Measurements from ENCODE around the gene TMC6.
"Not testable (repeated sequence)": the region's sequence is repeated elsewhere in the genome, so short reads cannot be mapped to it uniquely, and the experiment has no call there.

Gene TMC6

DNA sequence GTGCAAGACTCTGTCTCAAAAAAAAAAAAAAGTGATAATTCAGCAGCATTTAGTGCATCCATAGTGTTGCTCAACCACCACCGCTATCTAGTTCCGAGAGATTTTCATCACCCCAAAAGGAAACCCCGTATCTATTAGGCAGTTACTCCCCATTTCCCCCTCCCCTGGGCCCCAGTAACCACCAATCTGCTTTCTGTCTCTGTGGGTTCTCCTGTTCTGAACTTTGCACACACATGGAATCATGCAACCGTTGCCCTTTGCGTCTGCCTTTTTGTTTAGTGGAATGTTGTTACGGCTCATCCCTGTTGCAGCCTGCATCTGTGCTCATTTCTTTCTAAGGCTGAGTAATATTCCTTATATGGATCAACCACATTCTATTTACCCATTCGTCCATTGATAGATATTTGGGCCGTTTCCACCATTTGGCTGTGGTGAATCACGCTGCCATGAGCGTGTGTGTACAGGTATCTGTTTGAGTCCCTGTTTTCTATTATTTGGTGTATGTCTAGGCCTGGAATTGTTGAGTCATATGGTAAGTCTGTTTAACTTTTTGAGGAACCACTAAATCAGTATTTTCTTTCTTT, 31.1 kb upstream of the TMC6 start:
- DNase-seq (ENCODE audit: low spot score) (no peak), FAIRE-seq (no peak)

DNA sequence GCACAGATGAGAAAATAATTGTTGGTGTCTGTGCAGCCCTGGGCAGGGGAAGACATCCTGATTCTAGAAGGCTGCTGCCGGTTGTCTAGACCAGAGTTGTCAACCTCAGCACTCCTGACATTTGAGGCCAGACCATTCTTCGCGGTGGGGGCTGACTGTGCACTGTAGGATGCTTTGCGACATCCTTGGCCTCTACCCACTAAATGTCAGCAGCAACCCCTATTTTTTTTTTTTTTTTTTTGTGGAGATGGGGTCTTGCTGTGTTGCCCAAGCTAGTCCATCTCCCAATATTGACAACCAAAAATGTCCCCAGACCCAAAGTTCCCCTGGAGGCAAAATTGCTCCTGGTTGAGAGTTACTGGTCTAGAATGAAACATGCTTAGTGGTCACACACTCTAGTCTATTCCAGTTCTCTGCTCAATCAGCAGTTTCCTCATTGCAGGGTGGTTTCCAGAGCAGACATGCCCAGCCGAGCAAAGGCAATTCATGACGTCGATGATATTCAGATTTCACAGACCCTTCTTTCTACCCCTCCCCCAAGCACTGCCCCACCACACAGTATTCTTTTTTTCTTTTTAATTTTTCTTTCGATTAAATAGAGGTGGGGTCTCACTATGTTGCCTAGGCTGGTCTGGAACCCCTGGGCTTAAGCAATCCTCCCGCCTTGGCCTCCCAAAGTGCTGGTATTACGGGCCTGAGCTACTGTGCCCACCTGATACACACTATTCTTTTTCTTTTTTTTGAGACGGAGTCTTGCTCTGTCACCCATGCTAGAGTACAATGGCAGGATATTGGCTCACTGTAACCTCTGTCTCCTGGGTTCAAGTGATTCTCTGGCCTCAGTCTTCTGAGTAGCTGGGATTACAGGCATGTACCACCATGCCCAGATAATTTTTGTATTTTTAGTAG, 26.6 kb upstream of the TMC6 start:
- FAIRE-seq, result no peak

DNA sequence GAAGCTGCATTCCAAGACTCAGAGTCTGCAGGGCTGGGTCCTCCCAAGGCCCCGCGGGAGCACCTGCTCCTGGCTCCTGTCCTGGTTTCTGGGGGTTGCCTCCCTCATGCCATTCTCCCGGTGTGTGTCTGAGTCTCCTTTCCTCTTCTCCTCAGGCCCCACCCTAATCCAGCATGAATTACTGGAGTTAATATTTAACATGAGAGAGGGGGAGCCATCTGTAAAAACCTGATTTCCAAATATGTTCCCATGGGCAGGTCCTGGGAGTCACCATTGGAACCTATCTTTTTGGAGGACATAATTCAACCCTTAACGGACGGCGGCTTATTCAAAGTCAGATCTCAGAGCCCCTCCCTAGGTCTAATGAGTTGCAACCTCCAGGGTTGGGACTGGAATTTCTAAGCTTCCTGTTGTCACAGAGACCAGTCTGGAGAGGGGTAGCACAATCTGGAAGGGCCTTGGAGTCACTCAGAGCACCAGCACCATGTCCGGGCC, 23.0 kb upstream of the TMC6 start:
- FAIRE-seq (no peak), DNase-seq (ENCODE audit: low spot score) (no peak)

More for the DNA sequence above, 26.6 kb upstream of the TMC6 start:
- DNase-seq (ENCODE audit: low spot score), result no peak

DNA sequence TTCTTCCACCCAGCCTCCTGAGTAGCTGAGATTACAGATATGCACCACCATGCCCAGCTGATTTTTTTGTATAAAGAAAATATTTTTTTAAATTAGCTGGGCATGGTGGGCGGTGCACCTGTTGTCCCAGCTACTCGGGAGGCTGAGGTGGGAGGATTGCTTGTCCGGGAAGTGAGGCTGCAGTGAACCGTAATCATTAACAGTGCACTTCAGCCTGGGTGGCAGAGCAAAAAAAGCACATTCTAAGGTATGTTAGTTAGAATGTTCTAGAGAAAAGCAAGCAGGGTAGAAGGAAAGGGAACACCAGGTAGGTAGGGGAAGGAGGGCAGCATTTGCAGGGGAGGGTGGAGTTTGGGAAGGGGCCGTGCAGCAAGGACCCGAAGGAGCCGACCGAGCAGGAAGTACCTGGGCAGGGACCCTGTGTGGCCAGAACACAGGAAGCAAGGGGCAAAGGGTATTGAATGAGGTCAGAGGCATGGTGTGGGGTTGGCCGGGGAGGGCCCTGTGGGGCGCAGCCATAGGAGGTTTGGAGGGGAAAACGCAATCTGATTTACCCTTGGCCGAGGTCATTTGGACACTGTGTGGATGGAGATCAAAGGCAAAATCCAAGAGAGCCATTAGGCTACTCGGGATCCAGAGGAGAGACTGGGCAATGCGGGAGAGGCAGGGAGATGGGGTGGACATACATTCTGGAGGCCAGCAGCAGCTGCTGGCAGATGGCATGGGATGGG, 19.9 kb upstream of the TMC6 start:
- FAIRE-seq, result no peak

DNA sequence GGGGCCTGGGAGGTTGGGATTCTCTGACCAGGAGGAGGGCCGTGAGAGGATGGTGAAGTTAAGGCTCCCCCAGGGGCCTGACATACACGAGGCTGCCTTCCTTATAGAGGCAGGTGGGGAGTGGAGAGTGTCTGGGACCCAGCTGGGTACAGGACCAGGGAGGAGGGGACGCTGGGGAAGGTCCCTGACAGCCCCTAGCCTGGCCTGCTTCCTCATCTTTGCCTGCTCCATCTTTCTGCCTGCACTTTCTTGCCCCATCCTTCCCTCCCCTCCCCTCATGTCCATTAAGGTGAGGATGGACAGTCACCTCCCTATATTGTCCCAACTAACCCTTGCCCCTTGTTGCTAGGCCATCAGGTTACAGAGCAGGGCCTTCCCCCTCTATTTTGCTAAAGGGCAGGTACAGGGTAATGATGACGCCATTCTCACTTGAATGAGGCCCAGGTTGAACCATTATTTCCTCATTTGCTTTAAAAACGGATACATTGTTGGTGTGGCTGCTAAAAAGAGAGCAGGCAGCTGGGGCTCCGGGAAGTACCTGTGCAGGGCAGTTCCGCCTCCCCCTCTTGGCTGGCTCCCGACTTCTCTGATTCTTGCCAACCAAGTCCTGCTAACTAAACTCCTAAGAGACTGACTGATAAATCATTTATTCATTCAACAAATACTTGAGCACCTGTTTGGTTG, 18.9 kb upstream of the TMC6 start:
- no peak for FAIRE-seq
- DNase-seq (ENCODE audit: low spot score), result no peak

More for the DNA sequence above, 19.9 kb upstream of the TMC6 start:
- DNase-seq (ENCODE audit: low spot score), result no peak

DNA sequence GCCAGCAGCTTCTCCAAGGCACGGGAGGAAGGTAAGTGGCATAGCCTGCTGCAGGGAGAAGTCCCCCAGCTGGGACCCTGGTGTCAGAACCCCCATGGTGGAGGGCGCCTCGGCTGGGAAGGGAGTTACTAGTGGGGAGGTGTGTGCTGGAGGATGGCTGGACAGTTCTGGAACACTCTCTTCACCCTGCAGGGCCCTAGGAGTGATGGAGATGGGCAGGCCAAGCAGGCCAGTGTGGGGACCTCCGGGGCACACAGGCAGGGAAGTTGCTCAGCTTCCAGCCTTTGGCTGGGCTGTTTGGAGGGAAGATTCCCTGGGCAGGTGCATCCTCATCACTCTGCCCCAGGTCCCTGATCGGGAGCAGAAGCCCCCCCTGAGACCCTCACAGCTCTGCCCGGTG, 18.3 kb upstream of the TMC6 start:
- DNase-seq (ENCODE audit: low spot score) (no peak), FAIRE-seq (no peak)

DNA sequence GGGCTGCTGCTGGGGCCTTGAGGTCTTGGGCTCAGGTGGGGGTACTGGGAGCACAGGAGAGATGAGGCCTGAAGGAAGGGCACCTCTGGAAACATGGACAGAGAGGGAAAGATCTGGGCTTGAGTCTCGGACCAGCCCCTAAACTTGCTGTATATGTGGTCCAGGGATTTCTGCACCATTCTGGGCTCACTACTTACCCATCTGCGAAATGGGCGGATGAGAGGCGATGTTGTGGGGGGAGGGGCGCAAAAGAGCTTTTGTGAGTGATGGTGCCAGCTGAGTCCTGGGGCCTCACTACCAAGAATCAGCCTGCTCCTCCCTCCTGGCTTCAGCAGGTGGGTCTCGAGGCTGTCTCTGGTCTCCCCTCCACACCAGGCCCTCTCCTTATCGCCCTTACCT, 17.9 kb upstream of the TMC6 start:
- FAIRE-seq, result no peak
- DNase-seq (ENCODE audit: low spot score), result no peak

DNA sequence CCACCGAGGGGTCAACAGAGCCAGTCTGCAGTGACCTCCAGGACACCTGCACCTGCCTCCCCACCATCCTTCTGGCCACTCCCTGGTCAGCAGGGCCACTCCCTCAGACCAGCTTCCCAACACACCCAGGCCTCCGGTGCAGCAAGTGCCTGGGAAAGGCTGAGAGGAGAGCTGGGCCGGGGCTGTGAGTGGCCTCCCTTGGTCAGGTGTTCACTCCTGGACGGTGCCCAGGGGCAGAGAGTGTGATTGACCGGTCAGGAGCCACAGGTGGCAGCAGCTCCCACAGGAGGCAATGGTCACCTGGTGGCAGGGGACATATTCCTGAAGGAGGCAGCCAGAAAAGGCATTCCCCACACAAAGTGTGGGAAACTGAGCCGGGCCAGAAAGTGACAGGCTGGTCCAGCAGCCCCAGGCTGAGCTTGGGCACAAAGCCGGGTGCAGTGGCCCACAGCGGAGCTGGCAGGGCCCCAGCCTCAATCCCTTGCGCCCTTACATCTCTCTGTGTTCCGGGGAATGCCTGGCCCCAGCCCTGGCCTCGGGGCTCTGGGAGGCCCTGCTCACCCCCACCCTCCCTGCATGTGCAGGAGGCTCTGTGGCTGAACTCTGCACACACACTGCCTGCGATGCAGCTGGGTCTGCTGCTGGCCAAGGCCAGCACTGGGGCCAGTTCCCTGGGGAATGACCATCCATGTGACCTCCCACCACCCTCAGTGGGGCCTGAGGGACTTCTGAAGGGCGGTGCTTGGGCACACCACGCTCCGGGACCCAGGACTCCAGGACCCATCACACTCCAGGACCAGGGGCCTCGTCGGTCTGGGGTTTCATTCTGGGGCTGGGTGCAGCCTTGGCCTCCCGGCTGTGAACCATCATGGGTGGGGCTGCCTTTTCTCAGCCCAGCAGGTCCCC, 16.4 kb upstream of the TMC6 start:
- no peak for FAIRE-seq
- no peak for DNase-seq (ENCODE audit: low spot score)

DNA sequence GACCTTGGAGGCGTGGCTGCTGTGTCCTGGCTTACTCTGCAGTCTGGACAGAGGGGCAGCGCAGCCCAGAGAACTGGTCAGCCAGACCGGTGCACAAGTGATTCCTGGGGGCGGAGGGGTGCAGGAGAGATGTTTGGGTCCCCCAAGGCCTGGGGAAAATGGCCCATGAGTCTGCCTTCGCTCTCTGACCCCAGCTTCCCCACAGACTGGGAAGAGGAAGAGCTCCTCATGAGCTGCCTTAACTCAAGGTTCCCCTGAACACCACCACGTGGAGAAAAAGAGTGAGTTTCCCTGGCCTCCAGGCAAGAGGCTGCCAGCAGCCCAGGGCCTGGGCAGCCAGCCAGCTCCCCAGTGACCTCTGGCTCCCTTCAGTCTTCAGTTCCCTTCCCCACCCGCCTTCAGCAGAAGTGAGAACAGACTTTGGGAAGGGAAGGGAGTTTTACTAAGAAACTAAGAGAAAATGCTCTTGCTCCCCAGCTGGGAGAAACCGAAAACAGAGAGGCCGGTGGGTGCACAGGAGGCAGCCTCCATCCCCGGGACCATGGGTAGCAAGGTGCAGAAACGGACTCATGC, 15.7 kb upstream of the TMC6 start:
- DNase-seq (ENCODE audit: low spot score) (peak; percentile 83), FAIRE-seq (no peak)

DNA sequence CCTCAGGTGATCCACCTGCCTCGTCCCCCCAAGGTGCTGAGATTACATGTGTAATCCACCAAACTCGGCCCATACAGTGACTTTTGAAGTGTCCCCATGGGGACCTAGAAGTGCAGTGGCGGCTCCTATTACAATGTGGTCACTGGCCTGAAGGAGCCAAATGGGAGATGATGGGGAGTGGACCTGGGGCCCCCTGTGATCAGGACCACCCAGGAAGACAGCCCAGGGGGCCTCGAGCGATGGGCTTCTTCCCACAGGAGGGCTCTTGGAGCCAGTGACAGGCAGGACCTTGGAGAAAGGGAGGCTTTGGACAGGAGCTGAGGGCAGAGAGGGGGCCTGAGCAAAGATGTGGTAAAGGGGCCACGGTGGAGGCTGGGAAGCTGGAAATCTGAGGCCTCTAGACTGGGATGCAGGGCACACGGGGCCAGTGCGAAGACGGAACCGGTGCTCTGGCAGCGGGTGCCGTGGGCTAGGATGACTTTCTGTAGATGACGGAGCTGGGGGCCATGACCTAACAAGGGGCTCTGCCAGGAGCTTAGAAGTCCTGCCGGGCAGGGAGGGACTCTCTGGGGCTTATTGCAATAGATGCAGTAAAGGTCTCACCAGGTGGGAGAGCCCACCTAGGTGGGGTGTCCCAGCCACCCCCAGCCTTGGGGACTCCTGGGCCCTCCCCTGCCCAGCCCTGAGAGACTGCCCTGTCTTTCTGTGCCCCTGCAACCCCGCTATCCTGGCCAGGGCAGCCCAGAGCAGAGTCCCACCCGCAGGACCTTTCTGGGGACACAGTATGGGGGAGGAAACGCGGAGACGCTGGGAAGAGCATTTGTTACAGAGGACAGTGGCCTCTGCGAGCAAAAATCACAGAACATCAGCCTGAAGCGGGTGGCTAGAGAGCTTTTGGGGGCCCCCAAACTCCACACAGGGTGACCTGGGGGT, 14.9 kb upstream of the TMC6 start:
- DNase-seq (ENCODE audit: low spot score) (no peak), FAIRE-seq (no peak)

DNA sequence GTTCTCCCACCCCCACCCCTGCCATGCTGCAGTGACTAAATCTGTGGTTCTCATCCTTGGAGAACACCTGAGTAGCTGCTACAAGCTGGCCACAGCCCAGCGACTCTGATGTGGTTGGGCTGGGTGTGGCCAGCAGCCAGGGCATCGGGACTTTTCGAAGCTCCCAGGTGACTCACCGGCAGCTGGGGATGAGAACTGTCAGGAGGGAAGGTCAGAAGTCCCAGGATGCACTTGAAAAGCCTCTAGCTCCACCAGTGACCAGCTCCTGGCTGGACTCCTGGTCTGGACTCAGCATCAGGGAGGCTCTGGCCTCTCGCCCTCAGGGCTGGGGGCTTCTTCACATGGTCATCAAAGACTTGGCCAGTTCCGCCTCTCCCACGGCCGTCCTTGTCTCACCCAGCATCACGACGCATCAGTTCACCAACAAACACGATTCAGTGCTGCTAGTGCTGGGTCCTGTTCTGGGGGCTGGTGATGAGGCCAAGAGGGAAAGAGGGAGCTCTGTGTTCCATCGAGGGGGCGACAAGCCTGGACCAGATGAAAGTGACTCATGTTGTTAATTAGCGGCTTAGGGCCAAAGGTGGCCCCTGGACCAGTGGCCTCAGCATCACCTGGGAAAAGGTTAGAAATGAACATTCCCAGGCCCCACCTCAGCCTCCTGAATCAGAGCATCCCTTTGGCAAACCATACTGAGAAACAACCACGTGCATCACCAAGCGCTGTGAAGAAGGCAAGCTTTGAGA, 13.7 kb upstream of the TMC6 start:
- peak; percentile 86 for FAIRE-seq
- peak; percentile 93 for DNase-seq (ENCODE audit: low spot score)

DNA sequence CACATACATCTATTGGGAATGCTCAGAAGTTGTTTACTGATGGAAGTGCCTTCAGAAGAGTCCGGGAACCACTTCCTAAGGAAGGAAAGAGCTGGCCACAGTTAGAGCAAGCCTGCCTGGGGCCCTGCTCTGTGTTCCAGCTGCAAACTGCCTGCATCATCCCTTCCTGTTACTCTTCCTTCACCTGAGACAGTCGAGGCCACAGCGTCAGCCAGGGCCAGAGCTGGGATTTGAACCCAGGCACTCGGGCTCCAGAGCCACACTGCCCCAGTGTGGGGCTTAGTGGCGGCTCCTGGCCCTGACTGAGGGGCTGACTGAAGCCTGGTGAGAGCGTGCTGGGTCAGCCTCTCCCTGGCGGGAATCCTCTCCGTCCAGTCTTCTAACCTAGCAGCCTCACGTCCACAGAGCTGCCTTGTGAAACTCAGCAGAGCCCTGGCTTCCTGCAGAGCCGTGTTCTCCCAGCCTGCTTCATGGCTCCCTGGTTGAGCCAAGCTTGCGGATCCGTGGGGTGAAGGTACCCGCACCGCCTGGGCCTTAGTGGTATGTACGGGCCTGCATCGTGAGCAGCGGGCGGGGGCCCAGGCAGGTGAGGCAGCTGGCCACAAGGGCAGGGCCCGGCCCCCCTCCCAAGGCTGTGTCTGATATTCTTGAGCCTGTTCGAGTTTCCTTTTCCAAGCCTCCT, 13.0 kb upstream of the TMC6 start:
- no peak for DNase-seq (ENCODE audit: low spot score)
- no peak for FAIRE-seq

DNA sequence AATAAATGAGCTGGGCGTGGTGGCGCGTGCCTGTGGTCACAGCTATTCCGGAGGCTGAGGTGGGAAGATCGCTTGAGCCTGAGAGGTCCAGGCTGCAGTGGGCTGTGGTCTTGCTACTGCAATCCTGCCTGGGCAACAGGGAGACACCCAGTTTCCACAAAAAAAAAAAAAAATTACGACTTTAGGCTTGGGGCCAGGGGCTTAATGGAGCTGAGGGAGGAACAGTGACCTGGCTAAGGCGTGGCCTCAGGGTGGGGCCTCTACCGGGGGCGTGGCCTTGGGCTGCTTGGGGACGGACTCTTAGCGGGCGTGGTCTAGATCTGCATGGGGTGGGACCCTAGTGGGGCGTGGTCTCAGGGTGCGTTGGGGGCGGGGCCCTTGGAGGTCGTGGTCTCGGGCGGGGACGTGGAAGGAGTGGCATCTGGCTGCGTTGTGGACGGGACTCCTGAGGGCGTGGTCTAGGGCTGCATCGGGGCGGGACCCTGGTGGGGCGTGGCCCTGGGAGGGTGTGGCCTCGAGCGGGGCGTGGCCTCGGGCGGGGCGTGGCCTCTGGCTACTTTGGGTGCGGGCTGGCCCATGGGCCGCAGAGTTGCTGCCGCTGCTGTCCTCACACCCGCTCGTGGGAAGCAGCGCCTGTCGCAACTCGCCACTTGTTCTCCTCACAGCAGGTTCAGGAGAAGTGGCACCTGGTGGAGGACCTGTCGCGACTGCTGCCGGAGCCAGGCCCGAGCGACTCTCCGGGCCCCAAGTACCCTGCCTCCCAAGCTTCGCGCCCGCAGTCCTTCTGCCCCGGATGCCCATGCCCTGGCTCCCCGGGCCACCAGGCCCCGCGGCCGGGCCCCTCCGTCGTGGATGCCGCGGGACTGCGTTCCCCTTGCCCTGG, 11.9 kb upstream of the TMC6 start:
- FAIRE-seq, result peak; percentile 93
- peak; percentile 95 for DNase-seq (ENCODE audit: low spot score)

DNA sequence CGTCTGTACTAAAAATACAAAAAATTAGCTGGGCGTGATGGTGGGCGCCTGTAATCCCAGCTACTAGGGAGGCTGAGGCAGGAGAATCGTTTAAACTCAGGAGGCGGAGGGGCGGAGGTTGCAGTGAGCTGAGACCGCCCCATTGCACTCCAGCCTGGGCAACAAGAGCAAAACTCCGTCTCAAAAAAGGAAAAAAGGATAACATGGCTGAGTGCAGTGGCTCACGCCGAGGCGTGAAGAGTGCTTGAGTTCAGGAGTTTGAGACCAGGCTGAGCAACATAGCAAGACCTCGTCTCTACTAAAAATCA, 11.3 kb upstream of the TMC6 start:
- not testable (repeated sequence) for FAIRE-seq; DNase-seq (ENCODE audit: low spot score)

DNA sequence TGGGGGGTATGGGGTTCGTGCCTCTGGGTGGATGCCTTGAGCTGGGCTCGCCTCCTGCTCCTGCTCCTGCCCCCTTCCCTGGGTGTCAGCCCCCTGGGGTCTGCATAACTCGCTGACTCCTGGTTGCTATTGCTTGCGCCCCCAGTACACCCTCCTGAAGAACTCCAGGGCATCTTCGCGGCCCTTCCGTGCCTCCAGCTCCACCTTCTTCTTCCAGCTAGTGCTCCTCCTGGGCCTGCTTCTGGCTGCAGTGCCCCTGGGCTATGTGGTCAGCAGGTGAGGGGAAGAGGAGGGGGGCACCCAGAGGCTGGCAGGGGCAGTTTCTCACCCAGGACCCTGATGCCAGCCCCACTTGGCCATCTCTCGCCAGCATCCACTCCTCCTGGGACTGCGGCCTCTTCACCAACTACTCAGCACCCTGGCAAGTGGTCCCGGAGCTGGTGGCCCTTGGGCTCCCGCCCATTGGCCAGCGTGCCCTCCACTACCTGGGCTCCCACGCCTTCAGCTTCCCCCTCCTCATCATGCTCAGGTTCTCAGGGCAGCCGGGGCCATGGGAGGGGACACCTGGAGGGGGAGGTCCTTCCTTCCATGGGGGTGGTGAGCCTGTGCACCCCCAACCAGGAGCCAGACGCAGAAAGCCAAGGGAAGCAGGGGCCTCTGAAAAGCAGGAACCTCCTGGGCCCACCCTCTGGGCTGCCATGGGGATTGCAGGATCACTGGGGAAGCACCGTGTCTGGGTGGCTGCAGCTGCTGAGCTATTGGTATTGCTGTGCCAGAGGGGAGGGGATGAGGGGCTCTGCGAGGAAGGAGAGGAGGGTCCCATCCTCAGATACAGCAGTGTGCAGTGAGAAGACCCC, 9.9 kb upstream of the TMC6 start:
- FAIRE-seq (no peak), DNase-seq (ENCODE audit: low spot score) (no peak)

Data from urothelium cell line (cell line).